NCI-H1417 (cell line): ENCODE results near the gene SASH1.

Experiments
- DNase-seq, 3 experiments: peaks; one replicate each; lab custom pipeline; 2025; lab: John Stamatoyannopoulos, UW

SASH1 gene

DNA sequence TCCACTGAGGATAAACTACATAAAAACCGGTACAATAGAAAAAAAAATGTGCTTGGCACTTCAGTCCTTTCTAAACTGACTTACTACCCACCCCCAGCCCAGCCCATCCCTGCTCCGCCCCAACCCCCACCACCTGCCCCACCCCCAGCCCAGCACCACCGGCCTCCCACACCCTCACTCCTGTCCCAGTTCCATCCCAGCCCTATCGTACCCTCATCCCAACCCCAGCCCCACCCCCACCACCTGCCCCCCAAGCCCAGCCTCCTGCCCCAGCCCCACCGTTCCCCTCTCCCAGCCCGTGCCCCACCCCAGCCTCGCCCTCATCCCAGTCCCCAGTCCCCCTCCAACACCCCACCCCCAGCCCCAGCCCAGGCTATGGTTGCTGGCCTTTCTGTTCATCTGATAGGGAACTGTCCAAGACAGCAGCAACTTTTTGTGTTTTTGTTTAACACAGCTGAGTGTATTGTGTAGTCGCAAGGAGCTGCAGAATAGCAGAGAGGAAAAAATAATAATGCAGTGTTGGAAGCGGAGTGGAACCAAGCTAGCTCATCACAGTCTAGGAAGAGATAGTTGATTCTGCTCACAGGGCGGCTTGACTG, 61.9 kb downstream of the SASH1 start:
- no peak for DNase-seq

DNA sequence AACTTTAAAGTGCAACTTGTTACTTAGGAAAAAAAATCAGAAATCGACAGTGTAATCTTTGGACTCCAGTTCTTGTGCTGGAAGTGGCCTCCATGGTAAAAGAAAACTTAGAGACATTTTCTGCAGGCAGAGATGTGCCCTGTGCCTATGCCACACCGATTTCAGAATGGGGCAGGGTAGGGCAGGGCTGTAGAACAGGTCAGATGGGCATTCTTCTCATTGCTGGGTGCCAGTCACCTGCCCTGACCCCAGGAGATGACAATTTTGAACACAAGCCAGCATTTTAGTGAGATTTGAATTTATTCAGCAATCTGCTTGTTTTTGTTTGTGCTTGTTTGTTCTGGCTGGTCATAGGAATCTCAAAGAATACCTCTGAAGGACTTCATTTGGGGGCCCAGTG, 63.3 kb downstream of the SASH1 start:
- DNase-seq = no peak

DNA sequence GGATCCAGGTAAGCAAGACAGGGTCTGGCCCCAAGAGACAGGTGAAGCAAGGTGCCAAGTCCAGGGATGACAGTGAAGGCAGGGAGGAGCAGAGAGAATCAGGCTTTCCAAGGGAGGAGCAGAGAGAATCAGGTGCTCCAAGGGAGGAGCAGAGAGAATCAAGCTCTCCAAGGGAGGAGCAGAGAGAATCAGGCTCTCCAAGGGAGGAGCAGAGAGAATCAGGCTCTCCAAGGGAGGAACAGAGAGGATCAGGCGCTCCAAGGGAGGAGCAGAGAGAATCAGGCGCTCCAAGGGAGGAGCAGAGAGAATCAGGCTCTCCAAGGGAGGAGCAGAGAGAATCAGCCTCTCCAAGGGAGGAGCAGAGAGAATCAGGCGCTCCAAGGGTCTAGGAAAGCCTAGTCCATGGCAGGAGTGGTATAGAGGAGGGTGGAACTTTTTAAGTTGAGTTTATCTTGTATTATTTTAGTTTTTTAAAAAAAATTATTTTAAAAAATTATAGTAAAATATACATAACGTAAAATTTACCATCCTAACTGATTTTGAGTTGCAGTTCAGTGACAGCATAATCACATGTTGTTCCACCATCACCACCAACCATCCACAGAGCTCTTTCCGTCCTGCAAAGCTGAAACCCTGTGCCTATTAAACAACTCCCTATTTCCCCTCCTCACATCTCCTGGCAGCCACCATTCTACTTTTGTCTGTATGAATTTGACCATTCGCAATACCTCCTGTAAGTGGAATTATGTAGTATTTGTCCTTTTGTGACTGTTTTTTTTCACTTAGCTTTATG, 64.1 kb downstream of the SASH1 start:
- no peak for DNase-seq

DNA sequence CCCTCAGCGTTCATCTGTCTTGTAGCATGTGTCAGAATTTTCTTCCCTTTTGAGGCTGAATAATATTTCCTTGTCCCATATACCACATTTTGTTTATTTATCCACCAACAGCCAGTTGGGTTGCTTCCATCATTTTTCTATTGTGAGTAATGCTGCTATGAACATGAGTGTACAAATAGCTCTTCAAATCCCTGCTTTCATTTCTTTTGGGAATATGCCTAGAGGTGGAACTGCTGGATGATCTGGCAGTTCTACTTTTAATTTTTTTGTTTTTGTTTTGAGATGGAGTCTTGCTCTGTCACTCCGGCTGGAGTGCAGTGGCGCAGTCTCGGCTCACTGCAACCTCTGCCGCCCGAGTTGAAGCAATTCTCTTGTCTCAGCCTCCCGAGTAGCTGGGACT, 64.7 kb downstream of the SASH1 start:
- DNase-seq = no peak

DNA sequence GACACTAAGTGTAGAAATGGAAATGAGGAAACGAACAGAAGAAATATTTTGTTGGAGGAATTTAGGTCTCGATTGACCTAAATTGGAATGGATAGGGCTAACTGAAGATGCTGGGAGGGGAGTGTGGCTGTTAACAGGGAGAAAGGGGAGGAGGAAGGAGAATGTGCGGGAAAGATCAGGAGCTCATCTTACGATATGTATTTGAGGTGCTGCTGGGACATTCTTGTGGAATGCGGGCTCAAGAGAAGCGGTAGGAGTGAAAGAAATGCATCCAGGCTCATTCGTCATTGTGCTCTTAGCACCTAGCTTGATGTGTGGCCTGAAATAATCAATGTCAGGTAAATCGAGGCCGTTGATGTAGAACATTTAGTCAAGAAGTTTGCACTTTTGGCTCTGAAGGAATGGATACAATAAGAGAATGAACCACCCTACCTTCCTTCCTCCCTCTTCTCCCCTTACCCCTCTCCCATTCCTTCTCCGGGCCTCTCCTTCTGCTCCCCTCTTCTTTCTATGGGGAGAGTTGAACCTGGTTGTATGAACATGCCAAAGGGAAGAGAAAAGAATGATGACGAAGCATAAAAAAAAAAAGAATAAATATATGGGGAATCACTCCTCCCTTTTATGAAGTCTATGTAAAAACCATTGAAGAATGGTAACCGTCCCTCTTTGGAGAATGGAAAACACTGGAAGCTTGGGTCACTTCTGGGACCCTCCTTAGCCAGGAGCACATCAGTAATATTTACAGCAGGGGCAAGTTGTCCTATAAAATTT, 70.9 kb downstream of the SASH1 start:
- no peak for DNase-seq

DNA sequence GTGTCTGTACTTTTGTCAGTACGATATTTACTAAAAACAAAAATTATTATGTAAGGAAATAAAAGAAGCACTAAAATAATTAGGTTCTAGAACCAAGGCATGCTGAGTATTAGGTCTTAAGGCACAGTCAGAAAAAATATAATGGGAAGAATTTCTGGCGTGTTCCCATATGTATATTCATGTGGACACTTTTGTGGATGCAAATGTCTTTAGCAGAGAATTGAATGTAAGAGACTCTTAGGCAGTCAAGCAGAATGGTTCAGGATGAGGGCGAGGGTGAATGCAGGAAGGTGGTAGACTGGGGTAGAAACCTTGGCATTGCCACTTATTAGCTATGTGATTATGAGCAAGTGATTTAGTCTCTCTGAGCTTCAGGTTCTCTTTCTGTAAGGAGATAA, 71.5 kb downstream of the SASH1 start:
- no peak for DNase-seq

DNA sequence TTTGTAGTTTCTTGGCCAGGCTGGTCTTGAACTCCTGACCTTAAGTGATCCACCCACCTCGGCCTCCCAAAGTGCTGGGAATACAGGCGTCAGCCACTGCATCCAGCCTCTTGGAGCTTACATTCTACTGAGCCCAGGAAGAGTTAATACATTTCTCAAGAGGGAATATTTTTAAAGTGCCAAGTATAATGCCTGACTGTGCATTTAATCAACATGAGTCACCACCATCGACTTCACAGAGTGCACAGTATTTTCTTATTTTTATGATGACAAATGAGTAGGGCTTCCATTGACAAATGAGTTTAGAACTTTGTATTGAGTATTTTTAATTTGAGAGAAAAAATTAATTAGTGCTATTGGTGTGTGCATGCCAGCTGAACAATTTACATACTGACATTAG, 72.2 kb downstream of the SASH1 start:
- DNase-seq = peak in 1 of 3 experiments; percentile 44

DNA sequence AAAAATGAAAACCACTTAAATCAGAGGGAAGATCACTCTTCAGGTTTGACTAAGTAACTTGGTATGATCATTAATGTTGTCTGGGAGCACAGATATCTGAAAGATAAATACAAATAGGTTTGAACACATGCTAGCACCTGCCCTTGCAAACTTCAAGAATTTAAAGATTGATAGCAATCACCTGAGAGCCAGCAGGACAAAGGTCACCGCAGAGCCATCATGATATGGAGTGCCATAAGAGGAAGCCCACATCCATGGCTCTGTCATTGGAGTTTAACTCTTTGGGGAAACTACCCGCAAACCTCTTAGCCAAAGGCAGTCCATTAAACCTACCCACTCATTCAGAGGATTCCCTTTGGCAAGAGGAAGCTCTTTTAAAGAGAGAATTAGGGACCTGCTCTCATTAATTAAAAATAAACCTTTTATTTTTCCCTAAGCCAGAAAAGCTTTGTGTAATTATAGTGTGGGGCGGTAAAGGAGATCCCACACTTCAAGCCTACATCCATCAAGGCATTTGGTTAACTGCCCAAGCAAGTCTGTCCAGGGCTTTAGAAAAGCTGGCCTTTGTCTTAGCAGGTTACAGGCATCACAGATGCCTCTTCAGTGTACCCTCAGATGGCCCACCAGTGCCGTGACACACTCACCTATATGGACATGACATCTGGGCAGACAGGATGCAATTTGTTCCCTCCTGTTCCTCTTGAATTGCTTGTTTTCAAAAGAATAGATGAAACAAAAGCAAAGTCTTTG, 73.0 kb downstream of the SASH1 start:
- peak in 2 of 3 experiments; percentile 24 to 64 for DNase-seq

DNA sequence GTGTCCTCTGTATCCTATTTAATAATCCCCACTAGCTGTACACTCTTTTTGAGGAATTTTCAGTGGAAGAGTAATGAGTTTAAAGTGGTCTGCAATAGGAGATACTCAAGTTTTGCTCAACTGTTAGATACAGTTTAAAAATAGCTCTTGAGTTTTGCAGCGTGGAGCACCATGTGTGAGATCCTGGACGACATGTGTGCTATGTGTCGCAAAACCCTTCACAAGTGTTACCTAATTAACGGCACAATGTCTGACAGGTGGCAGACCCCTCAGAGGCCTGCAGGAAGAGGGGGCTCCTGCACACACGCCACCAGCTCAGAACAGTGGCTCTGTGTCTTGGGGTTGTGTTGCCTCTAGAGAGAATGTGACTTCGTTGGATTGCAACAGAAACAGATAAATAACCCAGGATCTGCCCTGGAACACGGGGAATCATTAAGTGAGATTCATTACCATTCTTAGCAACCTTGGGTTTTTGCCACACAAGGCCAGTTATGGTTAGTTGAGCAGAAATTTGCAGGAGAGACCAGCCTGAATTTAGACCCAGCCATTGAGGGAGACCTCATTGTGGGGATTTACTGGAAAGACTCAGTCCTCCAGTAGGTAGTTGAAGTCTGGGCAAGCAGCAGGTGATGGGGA, 73.8 kb downstream of the SASH1 start:
- DNase-seq = no peak

DNA sequence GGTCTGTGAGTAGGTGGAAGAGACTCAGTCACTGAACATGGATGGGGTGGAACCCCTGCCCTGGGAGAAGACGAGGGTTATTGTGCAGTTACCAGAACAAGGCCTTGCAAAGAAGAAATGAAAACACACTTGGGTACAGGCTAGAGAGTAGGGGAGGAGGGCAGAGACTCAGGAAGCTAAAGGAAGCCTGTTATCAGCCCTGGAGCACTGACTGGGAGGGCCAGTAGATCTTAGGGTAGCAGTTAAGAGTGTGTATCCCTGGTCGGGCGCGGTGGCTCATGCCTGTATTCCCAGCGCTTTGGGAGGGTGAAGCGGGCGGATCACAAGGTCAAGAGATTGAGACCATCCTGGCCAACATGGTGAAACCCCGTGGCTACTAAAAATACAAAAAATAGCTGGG, 74.4 kb downstream of the SASH1 start:
- DNase-seq = no peak

DNA sequence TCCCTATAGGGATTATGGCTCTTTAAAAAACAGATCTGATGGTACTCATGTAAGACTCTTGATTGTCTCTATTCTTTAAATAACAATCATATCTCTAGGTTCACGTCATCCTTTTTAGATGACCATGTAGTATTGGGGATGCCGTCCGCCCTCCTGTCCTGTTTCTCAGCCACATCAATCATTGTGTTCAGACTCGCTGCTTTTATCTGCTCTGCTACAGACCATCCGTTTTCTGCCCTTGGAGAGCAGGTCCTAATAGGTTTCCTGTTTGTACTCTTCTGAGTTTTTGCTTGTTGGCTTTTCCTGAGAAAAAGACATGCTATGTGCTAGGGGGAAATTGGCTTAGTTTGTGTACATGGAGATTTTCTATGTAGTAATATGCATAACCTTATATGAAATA, 76.8 kb downstream of the SASH1 start:
- no peak for DNase-seq

DNA sequence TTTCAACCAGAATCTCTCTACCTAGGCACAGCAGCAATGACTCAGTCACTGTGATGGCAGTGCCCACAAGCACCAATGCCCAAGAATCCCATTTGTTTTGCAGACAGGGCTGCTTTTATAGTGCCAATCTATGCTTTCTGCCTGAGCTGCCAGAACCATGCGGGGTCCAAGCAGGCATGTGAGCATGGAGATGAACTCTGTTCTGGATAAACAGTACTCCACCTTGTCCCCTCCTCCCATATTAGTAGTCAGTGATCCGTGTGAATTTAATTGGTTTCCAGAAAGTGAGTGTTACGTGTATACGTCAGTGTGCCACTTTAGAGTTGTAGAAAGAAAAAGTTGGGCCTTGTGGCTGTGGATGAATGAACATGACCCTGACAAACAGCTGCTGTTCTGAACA, 79.4 kb downstream of the SASH1 start:
- peak; percentile 59 to 95 (median 81) for DNase-seq

DNA sequence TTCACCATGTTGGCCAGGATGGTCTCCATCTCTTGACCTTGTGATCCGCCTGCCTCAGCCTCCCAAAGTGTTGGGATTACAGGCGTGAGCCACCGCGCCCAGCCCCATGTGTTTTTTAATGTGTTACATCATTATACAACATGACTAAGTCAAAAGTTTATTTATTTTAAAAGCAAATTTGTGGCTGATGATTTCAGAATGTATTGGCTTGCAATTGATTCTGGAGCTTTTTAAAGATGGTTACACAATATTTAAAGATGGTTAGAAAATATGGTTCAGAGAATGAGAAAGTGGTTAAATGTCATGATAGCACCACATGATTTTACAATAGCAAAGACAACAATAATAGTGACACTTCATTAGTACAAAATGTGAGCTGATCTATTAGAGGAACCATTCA, 80.5 kb downstream of the SASH1 start:
- no peak for DNase-seq

DNA sequence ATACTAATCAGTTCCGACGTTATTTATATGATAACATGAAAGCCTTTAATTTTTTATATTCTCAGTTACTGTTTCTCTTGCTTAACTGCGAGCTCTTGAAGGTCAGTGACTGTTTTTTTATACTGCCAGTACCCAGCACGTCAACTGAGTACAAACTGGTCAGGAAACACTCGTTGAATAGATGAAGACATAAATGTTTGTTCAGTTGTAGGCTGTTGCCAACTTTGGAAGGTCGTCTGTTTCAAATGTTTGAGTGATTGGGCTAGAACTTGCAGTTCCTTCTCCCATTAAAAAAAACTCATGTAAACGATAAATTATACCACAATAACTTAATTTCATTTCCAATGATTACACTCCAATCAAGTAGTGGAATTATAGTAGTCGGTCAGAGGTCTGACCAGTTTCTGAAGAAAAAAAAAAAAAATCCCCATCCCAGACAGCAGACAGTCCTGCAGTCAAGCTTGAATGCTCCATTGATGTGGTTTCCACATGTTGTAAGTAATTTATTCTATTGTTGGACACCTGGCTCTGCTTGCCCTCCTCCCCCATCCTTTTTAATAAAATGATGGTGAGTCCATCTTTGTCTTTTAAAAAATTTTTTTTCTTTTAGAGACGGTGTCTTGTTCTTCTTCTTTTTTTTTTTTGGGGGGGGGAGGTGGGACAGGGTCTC, 81.1 kb downstream of the SASH1 start:
- DNase-seq = peak in 2 of 3 experiments; percentile 4 to 38

DNA sequence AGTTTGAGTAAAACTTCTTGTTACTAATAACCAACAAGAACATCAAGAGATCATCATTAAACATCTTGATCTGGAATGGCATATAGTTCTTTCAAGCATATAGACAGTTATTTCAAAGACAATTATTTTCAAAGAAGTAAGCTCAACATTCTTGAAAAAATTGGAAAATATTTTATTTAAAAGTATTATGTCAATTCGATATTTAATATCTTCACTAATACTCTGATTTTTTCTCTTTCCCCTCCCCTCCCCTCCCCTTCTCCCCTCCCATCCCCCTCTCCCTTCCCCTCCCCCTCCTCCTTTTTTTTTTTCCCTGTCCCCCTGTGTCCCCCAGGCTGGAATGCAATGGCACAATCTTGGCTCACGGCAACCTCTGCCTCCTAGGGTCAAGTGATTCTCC, 82.8 kb downstream of the SASH1 start:
- no peak for DNase-seq

DNA sequence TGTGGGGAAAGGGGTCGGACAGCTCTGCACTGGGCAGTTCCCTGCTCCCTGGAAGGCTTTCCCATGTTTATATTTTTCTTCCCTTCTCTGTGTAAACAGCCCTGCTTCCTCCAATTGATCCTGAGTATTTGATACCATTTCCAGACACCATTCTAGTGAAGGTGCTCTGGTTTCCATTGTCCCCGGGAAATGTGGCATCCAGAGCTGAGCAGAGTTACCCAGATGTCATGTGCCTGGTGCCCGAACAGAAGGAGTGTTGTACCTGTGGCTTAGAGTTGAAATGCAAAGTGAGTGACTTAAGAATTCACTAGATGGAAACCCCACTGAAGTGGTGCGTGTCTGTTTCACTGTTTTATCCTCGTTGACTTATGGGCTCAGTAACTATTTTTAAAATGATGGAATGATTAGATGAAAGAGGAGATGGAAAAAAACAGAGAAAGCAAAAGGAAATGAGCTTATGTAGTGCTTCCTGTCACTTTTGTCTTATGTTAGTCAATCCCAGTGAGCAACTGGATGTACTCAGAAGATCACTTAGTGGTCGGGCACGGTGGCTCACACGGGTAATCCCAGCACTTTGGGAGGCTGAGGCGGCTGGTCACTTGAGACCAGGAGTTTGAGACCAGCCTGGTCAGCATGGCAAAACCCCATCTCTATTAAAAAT, 83.8 kb downstream of the SASH1 start:
- peak in 1 of 3 experiments; percentile 9 for DNase-seq

DNA sequence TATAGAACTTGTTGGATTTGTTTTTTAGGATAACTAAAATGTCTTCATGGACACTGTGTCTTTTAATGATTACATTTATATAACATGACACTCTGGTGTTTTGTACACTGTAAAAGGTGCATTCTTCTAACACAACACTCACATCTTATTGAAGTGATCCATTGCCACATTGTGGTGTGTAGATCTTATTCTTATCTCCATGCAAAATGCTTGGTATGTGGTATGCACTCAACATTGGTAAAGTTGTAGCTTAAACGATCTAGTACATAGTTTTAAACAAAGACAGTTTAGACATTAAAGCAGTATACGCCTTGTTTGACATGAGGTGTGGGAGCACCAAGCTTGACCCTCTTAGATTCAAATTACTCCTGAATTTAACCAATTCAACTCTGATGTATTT, 84.7 kb downstream of the SASH1 start:
- DNase-seq = no peak

DNA sequence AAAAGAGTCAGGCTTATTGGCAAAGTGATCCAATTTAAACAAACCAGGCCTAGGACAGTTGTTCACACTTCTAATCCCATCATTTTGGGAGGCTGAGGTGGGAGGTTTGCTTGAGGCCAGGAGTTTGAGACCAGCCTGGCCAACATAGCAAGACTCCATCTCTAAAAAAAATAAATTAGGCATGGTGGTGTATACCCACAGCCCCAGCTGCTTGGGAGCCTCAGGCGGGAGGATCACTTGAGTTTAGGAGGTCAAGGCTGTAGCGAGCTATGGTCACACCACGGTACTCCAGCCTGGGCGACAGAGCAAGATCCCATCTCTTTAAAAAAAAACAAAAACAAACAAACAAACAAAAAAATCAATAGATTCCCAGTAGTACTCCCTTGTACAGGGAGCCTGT, 86.8 kb downstream of the SASH1 start:
- no peak for DNase-seq

DNA sequence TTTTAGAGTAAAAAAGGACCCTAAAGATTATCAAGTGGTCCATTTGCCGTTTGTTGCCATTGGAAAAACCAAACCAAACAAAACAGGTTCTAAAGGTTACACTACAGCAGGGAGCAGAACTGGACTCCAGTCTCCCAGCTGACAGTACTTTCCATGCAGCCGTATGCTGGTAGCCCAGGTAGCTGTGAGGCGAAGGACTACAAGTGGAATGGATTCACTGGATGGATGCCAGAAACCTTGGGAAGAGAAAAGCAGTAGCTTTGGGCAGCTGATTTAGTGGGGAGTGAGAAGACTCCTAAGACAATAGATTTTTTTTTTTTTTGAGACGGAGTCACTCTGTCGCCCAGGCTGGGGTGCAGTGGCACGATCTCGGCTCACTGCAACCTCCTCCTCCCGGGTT, 88.3 kb downstream of the SASH1 start:
- peak in 2 of 3 experiments; percentile 55 to 81 for DNase-seq

DNA sequence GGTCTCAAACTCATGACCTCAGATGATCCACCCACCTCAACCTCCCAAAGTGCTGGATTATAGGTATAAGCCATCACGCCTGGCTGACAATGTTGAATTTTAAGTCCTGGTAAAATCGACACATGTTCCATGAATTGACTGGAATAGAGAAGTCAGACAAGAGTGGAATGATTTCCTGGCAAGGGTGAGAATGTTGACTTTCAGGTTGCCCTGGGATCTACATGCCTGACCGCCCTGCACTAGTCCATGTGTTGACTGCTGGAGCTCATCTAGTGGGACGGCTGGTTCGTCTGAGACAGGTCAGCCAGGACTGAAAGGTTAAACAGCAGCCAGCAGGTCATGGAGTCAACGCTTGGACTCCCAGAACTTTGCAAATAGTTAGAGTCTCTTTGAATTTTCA, 88.8 kb downstream of the SASH1 start:
- no peak for DNase-seq

DNA sequence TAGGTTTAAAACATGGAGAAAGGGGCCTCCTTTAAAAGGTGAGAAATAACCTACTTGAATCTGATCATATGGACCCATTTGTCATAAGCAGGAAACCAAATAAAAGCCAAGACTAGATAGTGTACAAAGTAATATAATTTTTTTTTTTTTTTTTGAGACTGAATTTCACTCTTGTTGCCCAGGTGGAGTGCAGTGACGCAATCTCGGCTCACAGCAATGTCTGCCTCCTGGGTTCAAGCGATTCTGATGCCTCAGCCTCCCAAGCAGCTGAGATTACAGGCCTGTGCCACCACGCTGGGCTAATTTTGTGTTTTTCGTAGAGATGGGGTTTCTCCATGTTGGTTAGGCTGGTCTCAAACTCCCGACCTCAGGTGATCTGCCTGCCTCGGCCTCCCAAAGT, 89.2 kb downstream of the SASH1 start:
- no peak for DNase-seq
